Retina (tissue), 1 donor: Measurements from ENCODE around the gene ARHGAP18.
A peak's percentile ranks its signal among the peaks of the same experiment; 100 is the strongest.

ENCODE experiments used
- DNase-seq: peaks from one replicate; pipeline ENCODE4 v3.0.0-alpha.2; 2016

Gene ARHGAP18

DNA sequence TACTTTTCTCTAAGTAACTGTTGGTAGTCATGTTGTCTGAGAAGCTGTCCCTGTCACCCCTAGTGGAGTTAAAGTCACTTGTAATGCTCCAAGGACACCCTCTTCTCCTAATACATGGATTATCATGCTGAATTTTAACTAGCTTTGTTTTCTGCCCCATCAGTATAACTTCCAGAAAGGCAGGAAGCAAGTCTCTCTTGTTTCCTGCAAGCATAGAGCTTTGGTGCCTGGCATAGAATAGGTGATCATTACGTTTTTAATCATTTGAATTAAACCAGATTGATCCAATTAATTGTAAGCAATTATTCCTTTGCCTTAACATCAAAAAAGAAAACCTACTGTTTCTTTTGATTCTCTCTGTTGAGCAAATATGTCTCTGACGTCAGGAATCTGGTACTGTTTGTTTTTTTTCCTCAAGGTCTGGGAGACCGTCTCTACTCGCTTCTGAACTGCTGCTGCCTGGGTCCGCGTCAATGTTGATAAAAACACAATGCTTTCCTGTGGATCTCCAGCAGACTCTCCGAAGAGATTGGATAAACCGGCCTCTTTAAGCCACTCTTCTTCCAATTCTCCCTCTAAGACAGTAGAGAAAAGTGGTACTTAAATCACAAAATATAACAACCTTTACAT lies 71.8 kb downstream of the ARHGAP18 start:
- no peak for DNase-seq

DNA sequence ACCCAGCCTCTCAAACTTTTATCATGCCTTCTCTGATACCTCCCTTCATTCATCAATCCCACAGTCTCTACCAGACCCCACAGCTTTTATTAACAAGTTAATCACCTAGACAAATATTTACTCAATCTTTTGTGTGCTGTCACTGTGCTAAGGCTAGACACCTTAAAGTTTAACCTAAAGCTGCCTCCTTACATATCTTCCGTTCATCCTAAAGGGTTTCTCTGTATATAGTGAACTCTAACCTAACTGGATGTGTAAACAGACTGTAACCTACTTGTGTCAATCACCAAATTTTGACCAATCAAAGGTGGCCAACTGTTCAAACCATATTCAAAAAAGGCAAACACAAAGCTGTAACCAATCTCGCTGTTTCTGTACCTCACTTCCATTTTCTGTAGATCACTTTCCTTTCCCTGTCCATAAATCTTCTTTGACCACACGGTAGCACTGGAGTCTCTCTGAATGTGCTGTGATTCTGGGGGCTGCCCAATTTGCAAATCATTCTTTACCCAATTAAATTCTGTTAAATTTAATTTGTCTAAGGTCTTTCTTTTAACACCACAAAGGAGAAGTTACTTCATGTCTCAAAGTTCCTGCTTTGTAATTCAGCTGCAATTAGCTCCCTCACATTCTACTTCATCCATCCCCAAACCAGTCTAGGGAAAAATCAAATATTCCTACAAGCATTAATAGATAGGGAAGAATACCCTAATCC lies 72.5 kb downstream of the ARHGAP18 start:
- no peak for DNase-seq

DNA sequence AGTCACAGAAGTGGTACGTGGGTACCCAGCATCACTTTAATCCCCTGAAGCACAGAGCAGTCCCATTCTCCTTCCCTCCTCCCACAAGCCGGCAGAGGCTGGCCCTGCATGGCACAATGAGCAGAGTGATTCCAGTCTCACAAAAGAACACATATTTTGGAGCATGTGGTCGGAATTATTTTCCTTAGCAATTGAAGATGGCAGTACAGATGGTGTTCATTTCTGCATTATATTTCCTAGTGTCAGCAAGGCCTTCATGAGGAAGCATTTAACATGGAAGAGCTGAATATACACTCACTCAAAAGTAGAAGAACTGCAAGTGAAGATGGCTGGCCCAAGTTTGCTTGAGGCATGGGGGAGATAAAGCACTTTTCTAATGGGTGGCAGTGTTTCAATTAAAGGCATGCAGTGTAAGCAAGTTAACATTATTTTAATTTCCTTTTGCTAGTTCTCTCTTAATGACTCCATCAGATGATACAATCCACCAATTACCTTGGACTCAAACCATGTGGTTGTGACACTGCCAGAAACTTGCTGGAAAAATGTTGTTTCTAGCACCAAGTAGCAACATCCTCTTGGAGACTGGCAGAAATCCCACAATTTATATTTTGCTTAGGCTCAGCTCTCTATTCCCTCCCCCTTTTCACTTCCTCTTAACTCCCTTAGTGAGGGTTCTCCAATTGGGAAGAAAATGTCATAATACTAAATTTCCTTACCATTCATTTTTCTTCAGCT lies 74.4 kb downstream of the ARHGAP18 start:
- no peak for DNase-seq

DNA sequence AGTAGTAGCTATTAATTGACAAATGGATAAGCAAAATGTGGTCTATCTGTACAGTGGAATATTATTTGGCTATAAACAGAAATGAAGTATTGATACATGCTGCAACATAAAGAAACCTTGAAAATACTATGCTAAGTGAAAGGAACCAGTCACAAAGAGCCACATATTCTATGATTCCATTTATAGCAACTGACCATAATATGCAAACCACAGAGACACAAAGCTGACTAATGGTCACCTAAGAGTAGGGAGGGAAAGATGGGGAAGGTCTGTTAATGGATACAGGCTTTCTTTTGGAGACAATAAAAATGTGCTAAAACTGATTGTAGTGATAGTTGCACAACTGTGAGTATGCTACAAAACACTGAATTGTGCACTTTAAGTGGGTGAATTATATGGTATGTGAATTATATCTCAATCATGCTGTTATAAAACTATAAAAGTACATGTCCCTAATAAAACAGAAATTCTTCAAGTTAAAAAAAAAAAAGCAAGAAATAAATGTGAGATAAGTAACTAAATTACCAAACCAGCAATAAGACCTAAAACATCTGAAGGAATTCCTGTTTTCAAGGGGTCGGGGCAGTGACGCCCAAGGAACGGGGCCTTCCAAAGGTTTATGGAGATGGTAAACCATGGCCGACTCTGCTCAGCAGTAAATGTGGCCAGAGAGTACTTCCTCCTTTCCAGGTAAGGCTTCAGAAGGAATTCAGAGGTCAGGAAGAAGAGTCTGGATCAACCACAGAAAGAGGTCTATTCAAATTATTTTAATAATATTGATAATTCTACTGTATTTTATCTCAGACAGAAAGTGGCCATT lies 75.4 kb downstream of the ARHGAP18 start:
- no peak for DNase-seq

DNA sequence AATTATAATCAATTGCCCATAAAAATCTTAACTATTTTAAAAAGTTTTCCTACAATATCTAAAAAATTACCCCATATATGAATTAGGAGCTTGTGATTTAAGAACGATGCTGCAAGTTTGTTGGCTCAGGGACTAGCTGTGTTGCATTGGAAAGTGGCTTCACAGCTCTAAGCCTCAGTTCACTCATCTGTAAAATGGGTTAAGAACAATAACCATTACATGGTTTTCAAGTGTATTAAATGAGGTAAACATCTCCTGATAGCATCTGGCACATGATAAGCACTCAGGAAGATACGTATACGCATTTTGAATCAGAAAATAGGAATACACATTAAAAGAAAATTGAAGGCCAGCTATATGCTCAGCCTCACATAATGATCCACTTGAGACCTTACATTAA lies 76.4 kb downstream of the ARHGAP18 start:
- no peak for DNase-seq

DNA sequence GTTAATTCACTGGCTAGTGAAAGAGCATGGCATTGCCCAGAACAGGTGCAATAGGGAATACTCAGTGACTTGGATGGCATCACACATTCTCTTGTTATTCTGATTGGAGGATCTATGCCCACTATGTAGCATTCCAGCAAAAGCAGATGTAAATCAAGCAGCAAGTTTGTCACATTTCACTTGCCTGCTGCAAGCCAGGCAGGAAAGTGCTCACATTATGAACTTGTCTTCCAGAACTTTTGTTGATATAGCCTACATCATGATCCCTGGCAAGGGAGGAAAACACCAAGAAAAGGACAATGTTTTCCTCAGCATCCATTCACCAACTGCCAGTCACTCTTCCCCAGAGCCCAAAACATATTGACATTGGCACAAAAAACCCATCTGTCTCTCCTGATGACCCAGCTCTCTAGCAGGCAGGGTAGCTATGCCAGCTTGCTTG lies 77.8 kb downstream of the ARHGAP18 start:
- DNase-seq: no peak

DNA sequence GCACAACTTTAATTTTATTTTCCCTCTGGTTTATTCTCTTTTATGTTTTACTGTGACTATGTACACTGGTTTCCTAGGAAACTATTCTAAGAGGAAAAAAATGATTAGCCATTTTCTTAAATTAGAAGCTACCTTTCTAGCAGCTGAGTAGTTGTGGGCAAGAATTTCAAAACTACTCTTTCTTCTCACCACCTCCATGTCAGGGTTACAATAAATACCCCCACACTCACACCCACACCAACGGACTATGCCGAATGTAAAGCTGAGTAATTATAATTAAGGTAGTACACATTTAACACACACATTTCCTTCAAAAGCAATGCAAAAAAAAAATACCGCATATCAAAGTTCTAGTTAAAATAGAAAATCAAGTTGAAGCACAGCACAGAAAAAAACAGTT lies 78.9 kb downstream of the ARHGAP18 start:
- no peak for DNase-seq

DNA sequence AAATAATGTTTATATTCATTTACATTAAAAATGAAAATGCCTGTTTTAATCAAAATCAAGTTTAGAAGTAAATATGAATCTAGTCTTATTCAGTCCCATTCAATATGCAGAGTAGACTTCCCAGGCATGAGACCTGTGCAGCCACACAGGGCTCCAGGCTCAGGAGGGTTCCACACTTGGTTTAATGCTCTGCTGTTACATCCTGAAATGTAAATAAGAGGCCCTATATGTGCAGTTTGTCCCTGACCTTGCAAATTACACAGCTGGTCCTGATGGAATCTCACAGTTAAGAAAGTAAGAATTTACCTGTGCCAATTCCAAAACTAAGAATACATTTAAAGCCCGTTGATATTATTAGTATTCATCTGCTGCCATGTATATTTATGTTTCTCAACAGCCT lies 79.4 kb downstream of the ARHGAP18 start:
- DNase-seq: no peak

DNA sequence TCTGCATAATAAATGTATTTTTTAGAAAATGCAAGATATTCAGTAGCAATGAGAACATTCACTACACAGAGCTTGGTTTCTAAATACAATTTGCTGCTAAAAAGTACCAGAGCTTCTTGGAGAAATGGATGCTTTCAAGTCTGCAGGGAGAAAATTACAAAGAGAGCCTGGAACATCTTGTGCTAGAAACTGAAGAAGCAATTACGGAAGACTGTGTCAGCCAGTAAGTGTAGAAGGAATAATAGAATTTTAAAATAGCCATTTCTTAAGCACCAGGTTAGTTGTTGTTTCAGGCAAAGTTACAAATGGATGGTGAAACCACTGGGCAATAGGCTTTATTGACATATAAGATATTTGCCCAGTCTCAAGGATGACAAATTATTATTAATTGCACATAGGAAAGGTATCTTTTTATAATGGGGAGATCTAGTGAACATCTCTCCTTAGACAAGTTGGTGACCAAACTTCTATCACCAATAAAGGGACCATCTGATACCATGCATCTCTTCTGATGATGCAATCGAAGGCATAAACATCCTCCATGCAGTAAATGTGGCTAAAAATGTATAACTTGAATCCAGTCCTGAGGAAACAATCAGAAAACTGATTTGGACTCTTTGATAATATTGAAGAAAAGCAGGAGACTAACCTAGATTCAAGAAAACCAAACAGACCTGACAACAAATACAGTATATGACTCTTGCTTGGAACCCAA lies 81.7 kb downstream of the ARHGAP18 start:
- DNase-seq: no peak

DNA sequence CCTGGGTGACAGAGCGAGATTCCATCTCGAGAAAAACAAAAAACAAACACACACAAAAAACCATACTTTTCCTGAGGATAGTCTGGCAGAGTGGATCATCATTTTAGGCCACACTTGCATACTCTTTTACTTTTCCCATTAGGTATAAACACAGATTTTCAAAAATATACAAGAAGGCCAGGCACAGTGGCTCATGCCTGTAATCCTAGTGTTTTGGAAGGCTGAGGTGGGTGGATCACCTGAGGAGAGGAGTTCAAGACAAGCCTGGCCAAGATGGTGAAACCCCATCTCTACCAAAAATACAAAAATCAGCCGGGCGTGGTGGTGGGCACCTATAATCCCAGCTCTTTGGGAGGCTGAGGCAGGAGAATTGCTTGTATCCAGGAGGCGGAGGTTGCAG lies 85.5 kb downstream of the ARHGAP18 start:
- no peak for DNase-seq

DNA sequence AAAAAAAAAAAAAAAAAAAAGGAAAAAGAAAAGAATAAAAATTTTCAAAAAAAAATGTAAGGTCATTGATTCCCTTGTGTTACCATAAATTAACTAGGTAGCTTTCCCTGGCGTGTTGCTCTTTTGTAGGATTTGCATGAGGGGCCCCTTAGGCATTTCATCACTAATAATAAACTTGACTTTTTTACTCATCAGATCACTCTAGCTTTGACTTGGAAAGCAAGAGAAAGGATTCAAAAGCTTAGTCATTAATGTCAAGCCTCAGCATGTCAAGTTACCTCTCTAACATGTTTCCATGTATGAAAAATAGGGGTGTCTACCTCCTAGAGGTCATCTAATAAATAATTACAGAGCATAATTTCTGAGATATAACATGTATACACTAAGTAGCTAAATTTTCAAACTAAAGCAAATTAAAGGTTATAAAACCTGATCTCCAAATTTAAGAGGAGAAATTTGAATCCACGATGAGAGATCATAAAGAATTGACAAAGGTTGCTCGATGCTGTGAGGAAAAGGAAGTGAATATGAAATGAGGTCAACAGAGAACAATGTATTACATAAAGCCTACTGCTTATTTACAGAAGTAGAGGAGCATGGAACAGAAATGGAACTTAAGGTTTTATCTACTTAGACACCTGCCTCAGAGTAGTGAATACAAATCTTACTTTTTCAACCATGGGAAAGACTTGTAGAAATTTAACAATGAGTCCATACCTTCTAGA lies 86.8 kb downstream of the ARHGAP18 start:
- DNase-seq: no peak

DNA sequence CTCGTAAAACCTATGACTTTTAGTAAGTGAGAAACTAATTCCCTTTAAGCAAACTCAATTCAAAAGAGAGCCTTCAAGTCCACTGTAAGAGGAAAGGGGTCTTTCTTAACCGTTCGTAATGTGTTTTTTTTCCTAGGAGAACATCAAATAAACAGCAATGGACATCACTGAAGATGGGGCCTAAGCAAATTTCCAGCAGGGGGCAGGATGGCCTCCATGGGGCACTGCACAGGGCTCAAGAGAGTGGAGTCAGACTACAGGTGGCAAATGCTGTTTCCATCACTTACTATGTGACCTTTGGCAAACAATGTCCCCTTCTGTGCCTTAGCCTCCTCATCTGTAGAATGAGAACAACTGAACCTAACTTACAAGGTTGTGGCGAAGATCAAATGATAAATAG lies 88.7 kb downstream of the ARHGAP18 start:
- DNase-seq: no peak

DNA sequence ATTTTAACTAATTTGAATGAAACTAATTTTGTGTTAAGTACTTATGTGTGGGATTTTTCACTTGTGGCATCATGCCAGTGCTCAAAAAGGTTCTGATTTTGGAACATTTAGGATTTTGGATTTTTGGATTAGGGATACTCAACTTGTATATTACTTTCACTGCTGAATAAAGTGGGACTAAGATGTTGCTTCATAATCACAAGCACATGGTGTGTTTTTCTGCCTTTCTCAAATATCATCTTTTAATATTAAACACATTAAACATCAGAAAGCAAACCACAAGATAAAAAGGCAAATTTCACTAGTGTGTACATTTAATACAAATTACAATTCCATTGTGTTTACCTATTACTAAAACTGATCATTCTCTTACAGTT lies 89.8 kb downstream of the ARHGAP18 start:
- no peak for DNase-seq

DNA sequence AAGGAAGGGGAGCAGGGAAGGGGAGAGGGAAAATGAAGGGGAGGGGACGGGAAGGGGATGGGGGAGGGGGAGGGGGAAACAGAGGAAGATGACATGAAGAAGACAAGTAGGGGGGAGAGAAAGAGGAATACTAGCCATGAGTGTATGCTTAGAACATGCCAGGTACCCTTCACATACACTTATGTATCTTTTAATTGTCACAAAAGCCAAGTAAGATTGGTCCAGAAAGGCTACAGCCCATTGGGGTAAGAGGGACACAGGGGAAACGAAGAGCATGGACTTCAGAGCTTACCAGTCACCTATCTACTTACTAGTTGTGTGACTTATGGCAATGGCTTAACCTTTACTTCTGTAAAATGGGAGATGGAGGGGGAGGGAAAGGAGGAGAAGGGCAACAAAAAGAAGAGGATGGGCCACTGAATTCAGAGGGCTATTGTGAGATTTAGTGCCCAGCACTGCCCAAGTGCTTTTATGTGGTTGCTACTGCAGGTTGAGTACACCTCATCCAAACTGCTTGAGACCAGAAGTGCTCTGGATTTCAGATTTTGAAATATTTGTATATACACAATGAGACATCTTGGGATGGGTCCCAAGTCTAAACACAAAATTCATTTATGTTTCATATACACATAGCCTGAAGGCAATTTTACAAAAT lies 90.3 kb downstream of the ARHGAP18 start:
- no peak for DNase-seq

DNA sequence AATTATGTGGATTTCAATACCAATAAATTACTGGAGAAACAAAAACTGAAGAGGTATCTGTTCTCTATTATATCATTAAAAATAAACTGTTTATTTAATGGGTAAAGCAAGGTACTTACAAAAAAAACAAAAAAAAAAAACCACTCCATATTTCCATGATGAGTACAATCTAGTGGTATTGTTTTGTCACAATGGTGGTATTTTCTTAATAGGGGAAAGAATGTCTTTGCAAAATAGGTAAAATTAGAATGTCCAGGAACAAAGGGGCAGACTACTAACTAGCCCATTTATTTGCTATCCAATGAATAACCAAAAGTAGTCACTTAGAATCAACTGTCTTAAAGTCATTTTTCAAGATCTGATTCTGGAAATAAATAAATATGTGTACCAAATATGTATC lies 92.0 kb downstream of the ARHGAP18 start:
- no peak for DNase-seq

DNA sequence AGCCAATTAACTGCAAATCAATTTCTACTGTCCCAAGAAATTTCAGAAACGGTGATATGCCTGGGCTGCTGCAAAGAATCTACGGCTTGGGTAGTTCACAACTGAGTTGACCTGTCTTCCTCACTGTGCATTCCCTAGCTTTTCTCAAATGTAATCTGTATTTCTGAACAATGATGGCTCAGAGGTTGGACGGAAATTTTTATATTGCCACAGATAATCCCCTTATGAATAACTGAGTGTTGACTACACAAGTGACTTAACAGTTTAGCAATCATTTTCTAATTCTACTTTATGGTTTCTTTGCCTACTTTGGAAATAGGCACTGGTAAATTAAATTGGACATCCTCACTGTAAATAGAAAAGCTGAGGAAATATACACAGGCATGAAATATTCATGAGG lies 94.5 kb downstream of the ARHGAP18 start:
- no peak for DNase-seq

DNA sequence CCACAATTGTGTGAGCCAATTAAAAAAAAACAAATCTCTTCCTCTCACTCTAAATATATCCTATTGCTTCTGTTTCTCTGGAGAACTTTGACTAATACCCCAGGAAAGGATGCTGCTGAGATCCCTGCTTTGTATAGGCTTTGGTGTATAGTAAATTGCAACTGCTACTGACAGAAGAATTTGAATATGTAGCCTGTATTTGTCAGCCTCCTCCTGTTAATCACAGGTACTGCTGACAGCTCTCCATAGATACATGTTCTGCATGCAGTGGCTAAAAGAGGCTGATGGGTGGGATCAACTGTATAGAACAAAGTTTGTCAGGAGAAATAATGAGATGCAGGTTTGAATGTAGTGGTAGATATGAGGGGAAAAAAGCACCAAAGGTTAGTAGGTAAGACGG lies 95.0 kb downstream of the ARHGAP18 start:
- no peak for DNase-seq

DNA sequence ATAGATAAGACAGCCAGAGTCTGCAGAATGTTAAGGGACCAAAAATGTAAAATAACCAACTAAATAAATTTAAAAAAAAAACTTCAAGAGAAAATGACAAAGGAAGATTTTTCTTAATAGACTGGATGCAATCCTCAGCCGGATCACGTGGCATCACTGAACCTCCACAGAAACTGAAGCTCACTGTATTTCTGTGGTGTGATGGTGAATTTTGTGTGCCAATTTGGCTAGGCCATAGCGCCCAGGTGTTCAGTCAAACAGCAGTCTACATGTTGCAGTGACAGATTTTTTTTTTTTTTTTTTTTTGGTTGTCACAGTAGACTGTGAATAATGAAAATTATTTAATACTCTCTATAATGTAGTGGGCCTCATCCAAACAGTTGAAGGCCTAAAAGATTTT lies 95.5 kb downstream of the ARHGAP18 start:
- no peak for DNase-seq

DNA sequence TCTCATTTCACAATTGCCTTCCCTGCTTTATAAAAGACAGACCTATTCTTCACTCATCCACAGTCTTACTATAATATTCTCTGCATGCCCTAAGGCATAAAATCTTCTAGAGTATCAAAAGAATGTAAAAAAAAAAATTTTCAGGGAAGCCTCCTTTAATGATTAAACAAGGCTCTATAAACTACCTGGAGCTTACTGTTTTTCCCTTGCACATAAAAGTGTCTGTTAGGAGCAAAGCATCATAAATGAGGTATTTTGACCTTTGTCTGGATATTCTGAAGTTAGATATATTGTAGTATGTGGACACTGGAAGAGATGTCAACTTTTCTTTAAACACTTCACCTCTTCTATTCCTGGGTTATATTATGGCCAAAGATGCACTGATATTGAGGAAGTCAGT lies 97.5 kb downstream of the ARHGAP18 start:
- DNase-seq: no peak

DNA sequence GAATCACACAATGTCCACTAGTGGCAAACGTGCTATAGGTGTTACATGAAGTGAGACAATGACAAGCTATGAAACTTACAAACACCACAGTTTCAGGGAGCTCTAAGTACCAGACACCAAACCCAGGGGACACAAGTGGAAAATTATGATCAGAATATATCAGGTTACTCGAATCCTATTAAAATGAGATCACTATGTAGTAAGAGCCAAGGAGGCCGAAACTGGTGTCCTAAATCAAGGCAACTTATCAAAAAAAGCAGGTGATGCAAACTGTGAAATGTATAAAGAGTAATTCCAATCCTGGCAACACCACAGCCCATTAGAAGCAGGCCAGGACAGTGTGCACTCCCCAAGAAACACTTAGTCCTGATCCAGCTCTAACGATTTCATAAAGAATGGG lies 100.3 kb downstream of the ARHGAP18 start:
- no peak for DNase-seq

DNA sequence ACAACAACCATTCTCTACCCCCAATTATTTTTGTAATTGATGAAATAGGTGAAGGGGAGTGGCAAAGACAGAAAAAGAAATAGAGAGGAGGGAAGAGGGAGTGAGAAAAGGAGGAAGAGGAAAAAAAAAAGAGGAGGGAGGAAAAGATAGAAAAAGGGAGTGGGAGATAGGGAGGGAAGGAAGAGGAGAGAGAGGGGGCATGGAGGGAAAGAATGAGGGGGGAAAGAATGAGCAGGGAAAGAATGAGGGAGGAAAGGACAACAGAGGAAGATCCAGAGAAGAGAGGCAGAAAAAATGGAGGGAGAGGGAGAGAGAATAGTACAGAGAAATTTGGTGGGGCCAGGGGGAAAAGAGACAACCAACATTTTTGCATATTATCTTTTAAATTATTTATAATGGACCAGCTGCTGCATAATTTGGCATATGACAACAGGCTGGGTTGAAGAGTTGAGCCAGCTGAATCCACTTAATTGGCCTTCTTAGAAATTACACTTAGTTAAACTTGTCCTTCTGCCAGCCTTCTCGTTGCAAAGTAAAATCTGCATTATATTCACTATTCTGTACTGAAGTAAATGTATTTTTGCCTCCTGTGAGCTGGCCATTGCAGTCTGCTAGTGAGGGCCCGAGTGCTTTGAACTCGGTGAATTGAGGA lies 101.0 kb downstream of the ARHGAP18 start:
- DNase-seq: peak; percentile 27
